GM12878 (cell line): ENCODE data around the gene GPR146. TPM values are rescaled to one million over a fixed set of nuclear protein-coding genes. Genes with fewer than 3 reads are reported as not detected.

Experiments used
- ATAC-seq: fragments of 200-7000 bp; cut with Tn5 transposase; 3 replicates; pipeline ENCODE4 v1.9.1; 2020; ENCODE audit warnings: mild to moderate bottlenecking, moderate library complexity
- BruUV-seq: library from RNA; stranded (reverse); fragments of 400-500 nt; replicated peaks from 2 replicates; lab custom pipeline; 2021; lab: Mats Ljungman, UMichigan
- CTCF ChIA-PET: fragments of 300-600 bp; sonication (Branson Sonifier 250); formaldehyde crosslinking; extraction: SDS; loops from one replicate; lab custom pipeline; 2021; ENCODE audit warnings: inconsistent platforms; lab: Yijun Ruan, JAX
- POLR2A ChIA-PET: fragments of 350-600 bp; formaldehyde crosslinking; extraction: SDS; loops from one replicate; lab custom pipeline; 2021; ENCODE audit warnings: inconsistent platforms; lab: Charles Lee
- RAD21 ChIA-PET: fragments of 300-600 bp; sonication (Branson Sonifier 250); formaldehyde crosslinking; loops from one replicate; lab custom pipeline; 2023; ENCODE audit warnings: antibody characterized with exemption; ENCODE audit not compliant: unreplicated experiment; lab: Charles Lee
- SMC1A ChIA-PET: fragments of 300-600 bp; sonication (Branson Sonifier 250); formaldehyde crosslinking; loops from one replicate; lab custom pipeline; 2023; ENCODE audit not compliant: unreplicated experiment, uncharacterized antibody; lab: Charles Lee
- DNase-seq: peaks from one replicate; pipeline ENCODE4 v3.0.0-alpha.2; 2011; ENCODE audit warnings: low read depth, low spot score
- FAIRE-seq: peaks from 3 replicates; lab custom pipeline; 2011; peaks lifted over from hg19 to GRCh38; lab: Jason Lieb, UNC
- H2AFZ ChIP-seq: 2 replicates; pipeline ENCODE4 v1.6.0; 2011; ENCODE audit warnings: low read depth, low read length, control low read depth; ENCODE audit not compliant: control insufficient read depth
- H3K27ac ChIP-seq: 2 replicates; pipeline ENCODE4 v1.5.1; 2011; ENCODE audit warnings: control low read depth; ENCODE audit not compliant: control insufficient read depth, insufficient read depth
- H3K27me3 ChIP-seq, 2 experiments: replicated peaks in 1 of 2; 2 replicates each; pipeline versions ENCODE4 v1.6.0 to v1.6.1; 2011; ENCODE audit warnings: low read length in 1 of 2; ENCODE audit not compliant: control insufficient read depth in 2 of 2, insufficient read depth in 2 of 2
- H3K36me3 ChIP-seq, 2 experiments: 2 replicates each; pipeline ENCODE4 v1.5.1; 2011; ENCODE audit warnings: low read length in 1 of 2; ENCODE audit not compliant: control insufficient read depth in 2 of 2, insufficient read depth in 2 of 2
- H3K4me1 ChIP-seq: 2 replicates; pipeline ENCODE4 v1.6.1; 2011; ENCODE audit warnings: mild to moderate bottlenecking, low read length, moderate library complexity, mixed read lengths; ENCODE audit not compliant: control insufficient read depth, insufficient read depth
- H3K4me2 ChIP-seq: 2 replicates; pipeline ENCODE4 v1.6.0; 2011; ENCODE audit warnings: control low read depth; ENCODE audit not compliant: control insufficient read depth, insufficient read depth
- H3K4me3 ChIP-seq: fragments of 200-600 bp; sonication (generic); 2 replicates; pipeline ENCODE4 v1.5.1; 2016
- H3K79me2 ChIP-seq: 2 replicates; pipeline ENCODE4 v1.6.0; 2011; ENCODE audit warnings: low read length; ENCODE audit not compliant: control insufficient read depth, insufficient read depth
- H3K9ac ChIP-seq: 2 replicates; pipeline ENCODE4 v1.8.0; 2011; ENCODE audit warnings: low read length, control low read depth, mixed read lengths; ENCODE audit not compliant: control insufficient read depth, insufficient read depth
- H3K9me3 ChIP-seq: replicated peaks from 3 replicates; pipeline ENCODE4 v1.5.1; 2011; ENCODE audit warnings: mild to moderate bottlenecking, low read length; ENCODE audit not compliant: control insufficient read depth, insufficient read depth
- H4K20me1 ChIP-seq: 2 replicates; pipeline ENCODE4 v1.6.0; 2011; ENCODE audit not compliant: control insufficient read depth, insufficient read depth
- CHD1 ChIP-seq: IDR thresholded peaks from 2 replicates; pipeline ENCODE4 v1.6.1; 2012; ENCODE audit warnings: low read depth, low read length, improper control_type of control experiment
- TCF7 ChIP-seq: IDR thresholded peaks from 2 replicates; pipeline ENCODE4 v1.6.1; 2014; ENCODE audit warnings: antibody characterized with exemption, borderline replicate concordance
- ZNF217 ChIP-seq: fragments of 450-650 bp; IDR thresholded peaks from 2 replicates; pipeline ENCODE4 v1.6.1; 2017; ENCODE audit warnings: antibody characterized with exemption, mild to moderate bottlenecking
- ZNF24 ChIP-seq: fragments of 450-650 bp; IDR thresholded peaks from 2 replicates; pipeline ENCODE4 v1.6.1; 2017; ENCODE audit warnings: antibody characterized with exemption, mild to moderate bottlenecking
- ZZZ3 ChIP-seq: IDR thresholded peaks from 2 replicates; pipeline ENCODE4 v1.6.1; 2011; ENCODE audit warnings: low read depth; ENCODE audit not compliant: control insufficient read depth, insufficient read length
- WGBS: methylation state at CpG from one replicate; pipeline ENCODE4 v1.1.6; 2016; ENCODE audit warnings: low lambda C conversion rate; ENCODE audit not compliant: insufficient replicate concordance, insufficient coverage; ENCODE audit errors: missing lambda C conversion rate; 5-methylcytosine and 5-hydroxymethylcytosine counted together
- in situ Hi-C: fragments of 300-500 bp; cut with MboI; formaldehyde crosslinking; loops from 9 replicates; pipeline ENCODE4 v1.14.3; 2018; ENCODE audit warnings: mixed read lengths
- intact Hi-C: fragments of 100-400 bp; cut with micrococcal nuclease; formaldehyde crosslinking; loops from one replicate; pipeline ENCODE4 v1.14.2; 2022; ENCODE audit not compliant: unreplicated experiment
- polyA plus RNA-seq, 11 experiments: library from polyadenylated mRNA; depleted of rRNA in 4 of 11; unstranded in 6 of 11; stranded (reverse) in 5 of 11; fragments of >200 nt; fragmentation: Nextera tagmentation in 4 of 11; fragmentation: Illumina TruSeq in 1 of 11; extraction: Ambion mirVana in 4 of 11; extraction: Trizol in 1 of 11; gene quantifications; 1 replicate in 1 of 11; 2 replicates in 10 of 11; pipeline versions ENCODE4 v1.2.1 to v1.2.3, GENCODE V29; 2011 to 2016; ENCODE audit warnings: inconsistent platforms in 2 of 11, missing spikeins in 2 of 11, low read depth in 1 of 11
- total RNA-seq, 4 experiments: library from RNA; depleted of rRNA in 3 of 4; stranded (reverse); fragments of >200 nt in 3 of 4; fragmentation: Illumina TruSeq in 1 of 4; extraction: Trizol in 1 of 4; gene quantifications; 2 replicates each; pipeline versions ENCODE4 v1.2.1 to v1.2.3, GENCODE V29; 2013 to 2021
- TF ChIP-seq, protein P1 (sequence below): fragments of 450-650 bp; IDR thresholded peaks from 2 replicates; pipeline ENCODE4 v1.6.1; 2017; ENCODE audit warnings: mild to moderate bottlenecking
- TF ChIP-seq, protein P2 (sequence below): IDR thresholded peaks from 2 replicates; pipeline ENCODE4 v1.6.1; 2011; ENCODE audit warnings: low read depth, low read length, improper control_type of control experiment, borderline replicate concordance
- TF ChIP-seq, protein P3 (sequence below): fragments of 450-650 bp; IDR thresholded peaks from 2 replicates; pipeline ENCODE4 v1.6.1; 2016; ENCODE audit warnings: mild to moderate bottlenecking

The GPR146 gene
- total and polyA plus RNA-seq, 10 of the 15 experiments (the other 5 are each of a cell fraction or from before 2014, with no cell fraction given): 0.19 to 12.0 (median 0.54) TPM; not detected in 2

DNA sequence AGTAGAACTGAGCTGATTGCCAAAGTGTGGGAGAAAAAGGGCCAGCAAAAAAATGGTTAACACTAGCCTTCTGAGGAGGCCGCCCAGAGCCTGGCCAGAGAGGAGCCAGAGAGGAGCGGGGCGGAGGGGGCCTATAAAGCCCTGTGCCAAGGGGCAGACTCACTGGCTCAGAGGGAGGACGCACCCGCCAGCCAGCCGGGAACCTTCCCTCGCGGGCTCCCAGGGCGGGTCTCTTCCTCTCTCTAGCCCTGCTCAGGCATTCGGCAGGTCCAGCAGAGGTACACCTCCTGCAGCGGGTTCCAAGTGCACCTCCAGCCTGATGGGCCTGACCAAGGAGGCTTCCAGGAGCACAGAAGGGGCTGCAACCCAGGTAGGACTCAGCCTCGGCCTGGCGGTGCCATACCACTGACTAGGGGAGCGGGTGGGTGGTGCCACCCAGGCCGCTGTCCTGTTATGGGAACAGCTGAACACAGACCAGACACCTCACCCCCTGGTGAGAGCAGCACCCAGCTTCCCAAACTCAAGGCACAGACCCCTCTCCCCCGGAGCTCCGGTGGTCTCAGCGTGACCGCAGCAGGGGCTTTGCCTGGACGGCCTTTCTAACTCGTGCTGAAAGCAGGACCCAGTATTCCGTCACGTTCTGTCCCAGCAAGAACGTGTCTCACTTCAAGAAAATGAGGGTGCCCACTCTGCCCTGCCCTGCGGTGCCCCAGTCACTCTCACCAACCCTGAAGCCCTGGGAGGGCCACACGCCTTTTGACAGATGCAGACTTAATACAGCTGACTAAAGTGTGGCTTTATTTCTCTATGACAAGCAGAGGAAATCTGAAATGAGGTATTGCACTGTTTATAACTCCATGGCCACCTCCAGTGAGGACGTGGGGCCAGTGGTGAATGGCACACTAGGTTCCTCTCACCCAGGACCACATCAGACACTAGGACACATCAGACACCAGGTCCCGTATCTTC is 43.9 kb downstream of the GPR146 start, which contains the start of gene GPER1:
Gene GPER1, plus strand, starts transcription at position 162 of the 969 bp plus-strand sequence. CDS start 3,616 bp downstream, outside the sequence.
- peak within 1 kb of the TSS; percentile 92 for H2AFZ ChIP-seq

More for the DNA sequence above, 43.9 kb downstream of the GPR146 start, which contains the start of gene GPER1:
- H3K27me3 ChIP-seq: no peaks in the 10 kb centered on the region
- no peaks in the 10 kb centered on the region for H4K20me1 ChIP-seq
- H3K4me1 ChIP-seq: peaks cover 12% of the 10 kb centered on the region
- in situ Hi-C loops: no loop called here
- intact Hi-C loops: loop anchor here (2.0 to 5.0 kb wide), 3 partner anchors 15 to 96 kb away; a partner anchor contains a TSS
- H3K27ac ChIP-seq: peak within 1 kb of the TSS; percentile 76; the same call in 1 of the 2 replicates
- H3K9ac ChIP-seq: peak within 1 kb of the TSS; percentile 78
- peaks cover 3% of the 10 kb centered on the region for H3K79me2 ChIP-seq
- BruUV-seq: no TSS peak
- ChIA-PET SMC1A (interaction anchor here (0.6 to 4.2 kb wide), 6 partner anchors 11 to 94 kb away, joined by 3 to 38 read pairs (median 4); no protein-coding TSS in a partner anchor), POLR2A (interaction anchor here (1.0 to 2.7 kb wide), 2 partner anchors 15 to 50 kb away, joined by 3 to 16 read pairs; a partner anchor contains a TSS), RAD21 (interaction anchor here (1.1 to 3.7 kb wide), 5 partner anchors 15 to 95 kb away, joined by 3 to 41 read pairs (median 4); no protein-coding TSS in a partner anchor), CTCF (interaction anchor here (1.1 to 5.7 kb wide), 8 partner anchors 8 to 87 kb away, joined by 3 to 77 read pairs (median 17); a partner anchor contains a TSS)
- DNase-seq (no peak), FAIRE-seq (no peak), ATAC-seq (no peak)
- peaks cover 0 to 11% of the 10 kb centered on the region in 2 experiments; a peak in 2 of 4 replicates for H3K36me3 ChIP-seq
- peak within 1 kb of the TSS; percentile 96 for H3K4me2 ChIP-seq
- H3K9me3 ChIP-seq: no peaks in the 10 kb centered on the region; the same call in 2 of the 3 replicates
- TF ChIP-seq ZNF217 (no peak), CHD1 (no peak), ZNF24 (no peak), ZZZ3 (no peak), TCF7 (no peak)
- TF ChIP-seq, protein P1, sequence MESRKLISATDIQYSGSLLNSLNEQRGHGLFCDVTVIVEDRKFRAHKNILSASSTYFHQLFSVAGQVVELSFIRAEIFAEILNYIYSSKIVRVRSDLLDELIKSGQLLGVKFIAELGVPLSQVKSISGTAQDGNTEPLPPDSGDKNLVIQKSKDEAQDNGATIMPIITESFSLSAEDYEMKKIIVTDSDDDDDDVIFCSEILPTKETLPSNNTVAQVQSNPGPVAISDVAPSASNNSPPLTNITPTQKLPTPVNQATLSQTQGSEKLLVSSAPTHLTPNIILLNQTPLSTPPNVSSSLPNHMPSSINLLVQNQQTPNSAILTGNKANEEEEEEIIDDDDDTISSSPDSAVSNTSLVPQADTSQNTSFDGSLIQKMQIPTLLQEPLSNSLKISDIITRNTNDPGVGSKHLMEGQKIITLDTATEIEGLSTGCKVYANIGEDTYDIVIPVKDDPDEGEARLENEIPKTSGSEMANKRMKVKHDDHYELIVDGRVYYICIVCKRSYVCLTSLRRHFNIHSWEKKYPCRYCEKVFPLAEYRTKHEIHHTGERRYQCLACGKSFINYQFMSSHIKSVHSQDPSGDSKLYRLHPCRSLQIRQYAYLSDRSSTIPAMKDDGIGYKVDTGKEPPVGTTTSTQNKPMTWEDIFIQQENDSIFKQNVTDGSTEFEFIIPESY: peak; percentile 60; the same call in 1 of the 2 replicates
- TF ChIP-seq, protein P2, sequence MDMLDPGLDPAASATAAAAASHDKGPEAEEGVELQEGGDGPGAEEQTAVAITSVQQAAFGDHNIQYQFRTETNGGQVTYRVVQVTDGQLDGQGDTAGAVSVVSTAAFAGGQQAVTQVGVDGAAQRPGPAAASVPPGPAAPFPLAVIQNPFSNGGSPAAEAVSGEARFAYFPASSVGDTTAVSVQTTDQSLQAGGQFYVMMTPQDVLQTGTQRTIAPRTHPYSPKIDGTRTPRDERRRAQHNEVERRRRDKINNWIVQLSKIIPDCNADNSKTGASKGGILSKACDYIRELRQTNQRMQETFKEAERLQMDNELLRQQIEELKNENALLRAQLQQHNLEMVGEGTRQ: no peak
- TF ChIP-seq, protein P3, sequence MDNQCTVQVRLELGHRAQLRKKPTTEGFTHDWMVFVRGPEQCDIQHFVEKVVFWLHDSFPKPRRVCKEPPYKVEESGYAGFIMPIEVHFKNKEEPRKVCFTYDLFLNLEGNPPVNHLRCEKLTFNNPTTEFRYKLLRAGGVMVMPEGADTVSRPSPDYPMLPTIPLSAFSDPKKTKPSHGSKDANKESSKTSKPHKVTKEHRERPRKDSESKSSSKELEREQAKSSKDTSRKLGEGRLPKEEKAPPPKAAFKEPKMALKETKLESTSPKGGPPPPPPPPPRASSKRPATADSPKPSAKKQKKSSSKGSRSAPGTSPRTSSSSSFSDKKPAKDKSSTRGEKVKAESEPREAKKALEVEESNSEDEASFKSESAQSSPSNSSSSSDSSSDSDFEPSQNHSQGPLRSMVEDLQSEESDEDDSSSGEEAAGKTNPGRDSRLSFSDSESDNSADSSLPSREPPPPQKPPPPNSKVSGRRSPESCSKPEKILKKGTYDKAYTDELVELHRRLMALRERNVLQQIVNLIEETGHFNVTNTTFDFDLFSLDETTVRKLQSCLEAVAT: peak; percentile 90
- peak within 1 kb of the TSS; percentile 43; the same call in 1 of the 2 replicates for H3K4me3 ChIP-seq
- 89% methylated on average over 27 of the region's 28 CpGs for WGBS
